GM23248 (cell line): ENCODE results near the gene LAMA3. TPM values are rescaled to one million over a fixed set of nuclear protein-coding genes. Genes with fewer than 3 reads are reported as not detected.

Experiments
- DNase-seq: peaks from one replicate; pipeline ENCODE4 v3.0.0-alpha.2; 2015
- H2AFZ ChIP-seq: fragments of 200-600 bp; sonication (generic); 2 replicates; pipeline ENCODE4 v1.6.1; 2016; ENCODE audit warnings: antibody characterized with exemption
- H3F3A ChIP-seq: fragments of 200-600 bp; sonication (generic); 2 replicates; pipeline ENCODE4 v1.6.1; 2016; ENCODE audit warnings: mild to moderate bottlenecking, antibody characterized with exemption, mixed run types; ENCODE audit not compliant: insufficient read depth
- H3K27ac ChIP-seq: fragments of 200-600 bp; sonication (generic); 2 replicates; pipeline ENCODE4 v1.5.1; 2016; ENCODE audit warnings: mild to moderate bottlenecking
- H3K27me3 ChIP-seq: fragments of 200-600 bp; sonication (generic); replicated peaks from 2 replicates; pipeline ENCODE4 v1.6.1; 2016; ENCODE audit warnings: mild to moderate bottlenecking; ENCODE audit not compliant: insufficient read depth
- H3K36me3 ChIP-seq: fragments of 200-600 bp; sonication (generic); 2 replicates; pipeline ENCODE4 v1.6.1; 2016; ENCODE audit warnings: low read depth, mild to moderate bottlenecking
- H3K4me1 ChIP-seq: fragments of 200-600 bp; sonication (generic); 2 replicates; pipeline ENCODE4 v1.6.1; 2016; ENCODE audit warnings: mild to moderate bottlenecking; ENCODE audit not compliant: insufficient read depth
- H3K4me2 ChIP-seq: fragments of 200-600 bp; sonication (generic); one replicate; pipeline ENCODE4 v1.6.1; 2016; ENCODE audit warnings: mild to moderate bottlenecking; ENCODE audit not compliant: unreplicated experiment
- H3K4me3 ChIP-seq: fragments of 200-600 bp; sonication (generic); 2 replicates; pipeline ENCODE4 v1.5.1; 2016; ENCODE audit warnings: mild to moderate bottlenecking
- H3K79me2 ChIP-seq: fragments of 200-600 bp; sonication (generic); 2 replicates; pipeline ENCODE4 v1.6.1; 2016; ENCODE audit warnings: mild to moderate bottlenecking; ENCODE audit not compliant: insufficient read depth
- H3K9ac ChIP-seq: fragments of 200-600 bp; sonication (generic); 2 replicates; pipeline ENCODE4 v1.6.1; 2016; ENCODE audit warnings: mild to moderate bottlenecking
- H3K9me2 ChIP-seq: fragments of 200-600 bp; sonication (generic); 2 replicates; pipeline ENCODE4 v1.6.1; 2016; ENCODE audit warnings: mixed run types, mild to moderate bottlenecking, moderate library complexity; ENCODE audit not compliant: insufficient read depth
- H3K9me3 ChIP-seq: fragments of 200-600 bp; sonication (generic); one replicate; pipeline ENCODE4 v1.6.1; 2017; ENCODE audit warnings: low read depth
- H4K20me1 ChIP-seq: fragments of 200-600 bp; sonication (generic); 2 replicates; pipeline ENCODE4 v1.6.0; 2016; ENCODE audit not compliant: insufficient read depth
- EZH2 ChIP-seq: fragments of 200-600 bp; sonication (generic); IDR thresholded peaks from 2 replicates; pipeline ENCODE4 v1.6.1; 2018; ENCODE audit warnings: antibody characterized with exemption, mild to moderate bottlenecking; ENCODE audit not compliant: insufficient read depth, poor library complexity, severe bottlenecking
- EZH2phosphoT487 ChIP-seq: fragments of 200-600 bp; sonication (generic); IDR thresholded peaks from 2 replicates; pipeline ENCODE4 v1.6.1; 2018; ENCODE audit warnings: antibody characterized with exemption, moderate library complexity, mild to moderate bottlenecking, low read depth; ENCODE audit not compliant: insufficient read depth
- WGBS, 2 experiments: methylation state at CpG; one replicate each; pipeline ENCODE4 v1.1.6; 2015 to 2017; ENCODE audit warnings: low lambda C conversion rate in 2 of 2, low coverage in 1 of 2; ENCODE audit errors: missing lambda C conversion rate in 2 of 2; 5-methylcytosine and 5-hydroxymethylcytosine counted together
- in situ Hi-C: fragments of 300-500 bp; cut with MboI; formaldehyde crosslinking; loops from 2 replicates; pipeline ENCODE4 v1.15.0; 2020
- polyA plus RNA-seq: library from polyadenylated mRNA; unstranded; fragments of >200 nt; fragmentation: Nextera tagmentation; extraction: Ambion mirVana; gene quantifications from 2 replicates; pipeline ENCODE4 v1.2.1, GENCODE V29; 2016
- total RNA-seq: library from RNA; depleted of rRNA; stranded (reverse); fragments of >200 nt; shearing (Covaris generic); gene quantifications from 2 replicates; pipeline ENCODE4 v1.2.3, GENCODE V29; 2014

Gene LAMA3
- total and polyA plus RNA-seq, 2 experiments from 2014 or later: 0.93 to 1.9 TPM

DNA sequence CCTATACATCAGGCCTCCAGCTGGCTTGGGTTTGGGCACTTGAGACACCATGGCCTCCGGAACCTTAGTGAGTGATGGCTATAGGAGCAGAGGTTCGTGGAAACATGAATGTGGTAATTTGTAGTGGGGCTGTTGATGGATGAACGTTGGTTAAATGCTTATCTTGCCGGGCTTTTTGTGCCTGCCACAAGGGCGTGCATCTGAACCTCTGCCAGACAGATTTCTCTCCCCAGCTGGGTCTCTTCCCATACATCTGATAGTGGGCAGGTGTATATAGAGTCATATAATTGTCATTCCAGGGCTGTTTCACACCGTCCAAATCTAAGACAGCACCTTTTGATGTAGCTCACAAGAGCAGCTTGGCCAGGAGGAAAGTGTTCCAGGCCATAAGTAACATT, 14.7 kb downstream of the LAMA3 start:
- H3K9ac ChIP-seq: no peak overlapping the region
- H3K36me3 ChIP-seq: no peaks in the 10 kb centered on the region
- H3K9me3 ChIP-seq: no peaks in the 10 kb centered on the region
- no peaks in the 10 kb centered on the region for H4K20me1 ChIP-seq
- H3K4me1 ChIP-seq: no peaks in the 10 kb centered on the region
- no peaks in the 10 kb centered on the region for H3K27me3 ChIP-seq
- in situ Hi-C loops: no loop called here
- WGBS, 2 experiments: 71 to 74% methylated on average over 6 of the region's 6 CpGs
- no peak overlapping the region for H3K4me2 ChIP-seq
- no peaks in the 10 kb centered on the region for H3K79me2 ChIP-seq
- H3K27ac ChIP-seq: no peak overlapping the region
- H3K9me2 ChIP-seq: no peaks in the 10 kb centered on the region
- H3F3A ChIP-seq: no peaks in the 10 kb centered on the region
- no peak for TF ChIP-seq EZH2phosphoT487
- no peak for TF ChIP-seq EZH2
- H3K4me3 ChIP-seq: no peak overlapping the region
- H2AFZ ChIP-seq: no peak overlapping the region
- no peak for DNase-seq

DNA sequence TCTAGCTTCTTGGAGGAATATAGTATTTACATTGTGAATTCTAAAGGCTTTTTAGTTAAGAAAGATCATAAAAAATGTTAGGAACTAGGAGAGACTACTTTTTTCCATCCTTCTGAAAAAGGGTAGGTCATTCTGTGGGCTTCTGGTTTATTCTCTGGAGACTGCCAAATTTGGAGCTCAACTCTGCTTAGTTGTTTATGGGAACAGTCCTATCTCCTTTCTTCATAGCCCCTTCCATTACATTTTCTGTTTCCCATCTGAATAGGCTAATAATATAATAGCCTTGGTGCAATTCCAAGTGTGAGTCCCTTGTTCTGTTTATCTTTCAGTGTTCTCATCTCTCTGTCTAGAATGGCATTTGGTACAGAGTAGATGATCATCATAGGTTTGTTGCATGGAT, 15.6 kb downstream of the LAMA3 start:
- no peak overlapping the region for H3K4me2 ChIP-seq
- H3K36me3 ChIP-seq: no peaks in the 10 kb centered on the region
- no peaks in the 10 kb centered on the region for H3K4me1 ChIP-seq
- no peak overlapping the region for H2AFZ ChIP-seq
- no peaks in the 10 kb centered on the region for H3K79me2 ChIP-seq
- H3K27ac ChIP-seq: no peak overlapping the region
- H3F3A ChIP-seq: no peaks in the 10 kb centered on the region
- no peaks in the 10 kb centered on the region for H3K27me3 ChIP-seq
- no peaks in the 10 kb centered on the region for H3K9me3 ChIP-seq
- no peak for DNase-seq
- H3K4me3 ChIP-seq: no peak overlapping the region
- TF ChIP-seq EZH2phosphoT487 (no peak), EZH2 (no peak)
- no peak overlapping the region for H3K9ac ChIP-seq
- in situ Hi-C loops: no loop called here
- no peaks in the 10 kb centered on the region for H3K9me2 ChIP-seq
- no peaks in the 10 kb centered on the region for H4K20me1 ChIP-seq

DNA sequence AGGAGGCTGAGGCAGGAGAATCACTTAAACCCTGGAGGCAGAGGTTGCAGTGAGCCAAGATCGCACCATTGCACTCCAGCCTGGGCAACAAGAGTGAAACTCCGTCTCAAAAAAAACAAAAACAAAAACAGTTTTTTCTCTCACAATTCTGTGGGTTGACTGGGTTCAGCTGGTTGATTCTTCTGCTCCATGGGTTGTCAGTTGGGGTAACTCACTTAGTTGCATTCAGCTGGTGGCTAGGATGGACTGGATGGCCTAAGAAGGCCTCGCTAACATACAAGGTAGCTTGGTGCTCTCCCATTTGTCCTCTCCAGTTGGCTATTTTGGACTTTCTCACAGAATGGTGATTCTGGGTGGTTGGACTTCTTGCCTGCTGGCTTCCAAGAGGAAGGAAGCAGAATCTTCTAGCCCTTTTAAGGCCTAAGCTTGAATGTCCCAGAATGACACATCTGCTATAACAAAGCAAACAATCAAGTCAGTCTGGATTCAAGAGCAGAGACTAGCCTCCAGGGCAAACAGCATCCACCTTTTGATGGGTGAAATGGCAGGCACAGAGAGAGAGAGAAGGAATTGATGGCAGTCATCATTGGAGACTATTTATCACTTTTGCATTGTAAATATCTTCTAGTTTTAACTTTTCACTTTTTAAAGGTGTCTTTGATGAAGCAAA, 17.9 kb downstream of the LAMA3 start:
- TF ChIP-seq EZH2phosphoT487: no peak
- no peak for TF ChIP-seq EZH2

DNA sequence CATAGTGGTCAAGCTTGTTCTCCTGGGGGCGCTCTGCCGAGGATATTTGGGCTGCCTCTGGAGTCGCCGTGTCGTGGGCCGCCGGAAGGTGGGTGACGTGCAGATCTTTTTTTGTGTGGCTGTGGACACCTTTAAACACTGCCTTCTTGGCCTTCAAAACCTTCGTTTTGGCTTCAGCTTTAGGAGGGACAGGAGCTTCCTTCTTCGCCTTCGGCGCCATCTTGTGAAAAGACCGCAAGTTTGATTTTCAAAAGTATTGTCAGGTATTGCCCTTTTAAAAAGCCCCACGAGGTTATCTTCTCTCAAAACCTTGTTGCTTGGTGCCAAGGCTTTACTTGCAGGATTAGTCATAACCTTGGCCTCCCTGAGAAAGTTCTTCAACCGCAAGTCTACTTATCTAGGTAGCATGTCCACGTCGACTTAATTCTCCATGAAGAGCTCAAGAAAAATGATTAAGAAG, 20.8 kb downstream of the LAMA3 start:
- WGBS, 2 experiments: 88% methylated on average over 17 of the region's 17 CpGs
- H2AFZ ChIP-seq: no peak overlapping the region
- H3K9me2 ChIP-seq: no peaks in the 10 kb centered on the region
- no peaks in the 10 kb centered on the region for H3F3A ChIP-seq
- no peaks in the 10 kb centered on the region for H3K4me1 ChIP-seq
- H4K20me1 ChIP-seq: no peaks in the 10 kb centered on the region
- no peak overlapping the region for H3K4me3 ChIP-seq
- no peak for TF ChIP-seq EZH2
- no peak for TF ChIP-seq EZH2phosphoT487
- H3K4me2 ChIP-seq: no peak overlapping the region
- H3K9me3 ChIP-seq: no peaks in the 10 kb centered on the region
- DNase-seq: no peak
- H3K36me3 ChIP-seq: no peaks in the 10 kb centered on the region
- H3K27ac ChIP-seq: no peak overlapping the region
- no peak overlapping the region for H3K9ac ChIP-seq
- H3K27me3 ChIP-seq: no peaks in the 10 kb centered on the region
- no peaks in the 10 kb centered on the region for H3K79me2 ChIP-seq
- in situ Hi-C loops: no loop called here

More for the DNA sequence above, 17.9 kb downstream of the LAMA3 start:
- Histone ChIP-seq H3K9me2 (no peaks in the 10 kb centered on the region), H3F3A (no peaks in the 10 kb centered on the region), H3K4me1 (no peaks in the 10 kb centered on the region), H3K4me2 (no peak overlapping the region), H3K9ac (no peak overlapping the region), H3K27me3 (no peaks in the 10 kb centered on the region), H3K4me3 (no peak overlapping the region), H4K20me1 (no peaks in the 10 kb centered on the region), H3K27ac (no peak overlapping the region), H3K79me2 (no peaks in the 10 kb centered on the region), H2AFZ (no peak overlapping the region), H3K36me3 (no peaks in the 10 kb centered on the region), H3K9me3 (no peaks in the 10 kb centered on the region)
- WGBS, 2 experiments: 91 to 100% methylated on average over 2 to 3 of the region's 3 CpGs
- no peak for DNase-seq
- in situ Hi-C loops: no loop called here
